GM12878 (cell line): ENCODE measurements around the gene LILRB1. TPM values are rescaled to one million over a fixed set of nuclear protein-coding genes. Genes with fewer than 3 reads are reported as not detected.

Experiments
- ATAC-seq: fragments of 200-7000 bp; cut with Tn5 transposase; 3 replicates; pipeline ENCODE4 v1.9.1; 2020; ENCODE audit warnings: mild to moderate bottlenecking, moderate library complexity
- BruUV-seq: library from RNA; stranded (reverse); fragments of 400-500 nt; replicated peaks from 2 replicates; lab custom pipeline; 2021; lab: Mats Ljungman, UMichigan
- CTCF ChIA-PET: fragments of 300-600 bp; sonication (Branson Sonifier 250); formaldehyde crosslinking; extraction: SDS; loops from one replicate; lab custom pipeline; 2021; ENCODE audit warnings: inconsistent platforms; lab: Yijun Ruan, JAX
- POLR2A ChIA-PET: fragments of 350-600 bp; formaldehyde crosslinking; extraction: SDS; loops from one replicate; lab custom pipeline; 2021; ENCODE audit warnings: inconsistent platforms; lab: Charles Lee
- RAD21 ChIA-PET: fragments of 300-600 bp; sonication (Branson Sonifier 250); formaldehyde crosslinking; loops from one replicate; lab custom pipeline; 2023; ENCODE audit warnings: antibody characterized with exemption; ENCODE audit not compliant: unreplicated experiment; lab: Charles Lee
- SMC1A ChIA-PET: fragments of 300-600 bp; sonication (Branson Sonifier 250); formaldehyde crosslinking; loops from one replicate; lab custom pipeline; 2023; ENCODE audit not compliant: unreplicated experiment, uncharacterized antibody; lab: Charles Lee
- DNase-seq: peaks from one replicate; pipeline ENCODE4 v3.0.0-alpha.2; 2011; ENCODE audit warnings: low read depth, low spot score
- FAIRE-seq: peaks from 3 replicates; lab custom pipeline; 2011; peaks lifted over from hg19 to GRCh38; lab: Jason Lieb, UNC
- H2AFZ ChIP-seq: 2 replicates; pipeline ENCODE4 v1.6.0; 2011; ENCODE audit warnings: low read depth, low read length, control low read depth; ENCODE audit not compliant: control insufficient read depth
- H3K27ac ChIP-seq: 2 replicates; pipeline ENCODE4 v1.5.1; 2011; ENCODE audit warnings: control low read depth; ENCODE audit not compliant: control insufficient read depth, insufficient read depth
- H3K27me3 ChIP-seq, 2 experiments: replicated peaks in 1 of 2; 2 replicates each; pipeline versions ENCODE4 v1.6.0 to v1.6.1; 2011; ENCODE audit warnings: low read length in 1 of 2; ENCODE audit not compliant: control insufficient read depth in 2 of 2, insufficient read depth in 2 of 2
- H3K36me3 ChIP-seq, 2 experiments: 2 replicates each; pipeline ENCODE4 v1.5.1; 2011; ENCODE audit warnings: low read length in 1 of 2; ENCODE audit not compliant: control insufficient read depth in 2 of 2, insufficient read depth in 2 of 2
- H3K4me1 ChIP-seq: 2 replicates; pipeline ENCODE4 v1.6.1; 2011; ENCODE audit warnings: mild to moderate bottlenecking, low read length, moderate library complexity, mixed read lengths; ENCODE audit not compliant: control insufficient read depth, insufficient read depth
- H3K4me2 ChIP-seq: 2 replicates; pipeline ENCODE4 v1.6.0; 2011; ENCODE audit warnings: control low read depth; ENCODE audit not compliant: control insufficient read depth, insufficient read depth
- H3K4me3 ChIP-seq: fragments of 200-600 bp; sonication (generic); 2 replicates; pipeline ENCODE4 v1.5.1; 2016
- H3K79me2 ChIP-seq: 2 replicates; pipeline ENCODE4 v1.6.0; 2011; ENCODE audit warnings: low read length; ENCODE audit not compliant: control insufficient read depth, insufficient read depth
- H3K9ac ChIP-seq: 2 replicates; pipeline ENCODE4 v1.8.0; 2011; ENCODE audit warnings: low read length, control low read depth, mixed read lengths; ENCODE audit not compliant: control insufficient read depth, insufficient read depth
- H3K9me3 ChIP-seq: replicated peaks from 3 replicates; pipeline ENCODE4 v1.5.1; 2011; ENCODE audit warnings: mild to moderate bottlenecking, low read length; ENCODE audit not compliant: control insufficient read depth, insufficient read depth
- H4K20me1 ChIP-seq: 2 replicates; pipeline ENCODE4 v1.6.0; 2011; ENCODE audit not compliant: control insufficient read depth, insufficient read depth
- CBFB ChIP-seq: IDR thresholded peaks from 2 replicates; pipeline ENCODE4 v1.6.1; 2016; ENCODE audit warnings: antibody characterized with exemption, low read depth
- CREM ChIP-seq: IDR thresholded peaks from 2 replicates; pipeline ENCODE4 v1.6.1; 2014; ENCODE audit warnings: antibody characterized with exemption, low read depth
- EED ChIP-seq: sonication (generic); IDR thresholded peaks from 2 replicates; pipeline ENCODE4 v1.6.1; 2016; ENCODE audit warnings: antibody characterized with exemption, low read depth
- EGR1 ChIP-seq, 2 experiments: IDR thresholded peaks; 1 replicate in 1 of 2; 2 replicates in 1 of 2; pipeline ENCODE4 v1.6.1; 2011 to 2012; ENCODE audit warnings: low read depth in 2 of 2, low read length in 2 of 2, borderline replicate concordance in 1 of 2, mild to moderate bottlenecking in 1 of 2, moderate library complexity in 1 of 2
- GABPA ChIP-seq: IDR thresholded peaks from 2 replicates; pipeline ENCODE4 v1.6.1; 2014; ENCODE audit warnings: antibody characterized with exemption, low read depth, mild to moderate bottlenecking, inconsistent platforms
- HSF1 ChIP-seq: fragments of 150-350 bp; IDR thresholded peaks from 2 replicates; pipeline ENCODE4 v1.6.1; 2014; ENCODE audit warnings: mild to moderate bottlenecking, low read depth, low read length
- IKZF1 ChIP-seq: fragments of 450-650 bp; conservative IDR thresholded peaks from 2 replicates; pipeline ENCODE4 v1.6.1; 2017; ENCODE audit warnings: antibody characterized with exemption, mild to moderate bottlenecking
- IKZF2 ChIP-seq, 2 experiments: fragments of 450-650 bp; IDR thresholded peaks; 2 replicates each; pipeline ENCODE4 v1.6.1; 2017; ENCODE audit warnings: mild to moderate bottlenecking in 2 of 2, moderate library complexity in 2 of 2
- IRF4 ChIP-seq: IDR thresholded peaks from 2 replicates; pipeline ENCODE4 v1.6.1; 2011; ENCODE audit warnings: low read depth, low read length
- KLF5 ChIP-seq: fragments of 450-650 bp; IDR thresholded peaks from 2 replicates; pipeline ENCODE4 v1.6.1; 2014; ENCODE audit warnings: mild to moderate bottlenecking; ENCODE audit not compliant: partially characterized antibody
- MEF2A ChIP-seq: IDR thresholded peaks from 2 replicates; pipeline ENCODE4 v1.6.1; 2011; ENCODE audit warnings: low read depth, mild to moderate bottlenecking, low read length, moderate library complexity; ENCODE audit not compliant: insufficient read depth
- NR2C1 ChIP-seq: fragments of 450-650 bp; IDR thresholded peaks from 2 replicates; pipeline ENCODE4 v1.6.1; 2017; ENCODE audit warnings: antibody characterized with exemption, mild to moderate bottlenecking, moderate library complexity
- NR2F1 ChIP-seq: fragments of 450-650 bp; conservative IDR thresholded peaks from 2 replicates; pipeline ENCODE4 v1.6.1; 2017; ENCODE audit warnings: mild to moderate bottlenecking
- PKNOX1 ChIP-seq: fragments of 450-650 bp; IDR thresholded peaks from 2 replicates; pipeline ENCODE4 v1.6.1; 2016; ENCODE audit warnings: mild to moderate bottlenecking
- POLR2A ChIP-seq: IDR thresholded peaks from 2 replicates; pipeline ENCODE4 v1.6.1; 2011; ENCODE audit warnings: low read depth, mild to moderate bottlenecking, low read length
- POLR2AphosphoS5 ChIP-seq: IDR thresholded peaks from 2 replicates; pipeline ENCODE4 v1.6.1; 2011; ENCODE audit warnings: mild to moderate bottlenecking, low read length, inconsistent platforms
- POU2F2 ChIP-seq: IDR thresholded peaks from 3 replicates; pipeline ENCODE4 v1.6.1; 2011; ENCODE audit warnings: low read depth, mild to moderate bottlenecking, low read length, borderline replicate concordance
- RFX5 ChIP-seq: IDR thresholded peaks from 2 replicates; pipeline ENCODE4 v1.6.1; 2011; ENCODE audit warnings: low read depth, low read length, improper control_type of control experiment
- RUNX3 ChIP-seq: IDR thresholded peaks from 2 replicates; pipeline ENCODE4 v1.6.1; 2012; ENCODE audit warnings: low read length, inconsistent platforms
- SIN3A ChIP-seq: IDR thresholded peaks from 2 replicates; pipeline ENCODE4 v1.6.1; 2012; ENCODE audit warnings: low read depth, low read length, improper control_type of control experiment
- SIX5 ChIP-seq: IDR thresholded peaks from 2 replicates; pipeline ENCODE4 v1.6.1; 2011; ENCODE audit warnings: mild to moderate bottlenecking, low read depth, low read length, moderate library complexity; ENCODE audit not compliant: severe bottlenecking
- SREBF1 ChIP-seq: IDR thresholded peaks from 2 replicates; pipeline ENCODE4 v1.6.1; 2012; ENCODE audit warnings: mild to moderate bottlenecking, low read length
- STAT3 ChIP-seq: IDR thresholded peaks from 2 replicates; pipeline ENCODE4 v1.6.1; 2011; ENCODE audit warnings: low read depth, low read length, improper control_type of control experiment
- WGBS: methylation state at CpG from one replicate; pipeline ENCODE4 v1.1.6; 2016; ENCODE audit warnings: low lambda C conversion rate; ENCODE audit not compliant: insufficient replicate concordance, insufficient coverage; ENCODE audit errors: missing lambda C conversion rate; 5-methylcytosine and 5-hydroxymethylcytosine counted together
- in situ Hi-C: fragments of 300-500 bp; cut with MboI; formaldehyde crosslinking; loops from 9 replicates; pipeline ENCODE4 v1.14.3; 2018; ENCODE audit warnings: mixed read lengths
- intact Hi-C: fragments of 100-400 bp; cut with micrococcal nuclease; formaldehyde crosslinking; loops from one replicate; pipeline ENCODE4 v1.14.2; 2022; ENCODE audit not compliant: unreplicated experiment
- polyA plus RNA-seq, 11 experiments: library from polyadenylated mRNA; depleted of rRNA in 4 of 11; unstranded in 6 of 11; stranded (reverse) in 5 of 11; fragments of >200 nt; fragmentation: Nextera tagmentation in 4 of 11; fragmentation: Illumina TruSeq in 1 of 11; extraction: Ambion mirVana in 4 of 11; extraction: Trizol in 1 of 11; gene quantifications; 1 replicate in 1 of 11; 2 replicates in 10 of 11; pipeline versions ENCODE4 v1.2.1 to v1.2.3, GENCODE V29; 2011 to 2016; ENCODE audit warnings: inconsistent platforms in 2 of 11, missing spikeins in 2 of 11, low read depth in 1 of 11
- total RNA-seq, 4 experiments: library from RNA; depleted of rRNA in 3 of 4; stranded (reverse); fragments of >200 nt in 3 of 4; fragmentation: Illumina TruSeq in 1 of 4; extraction: Trizol in 1 of 4; gene quantifications; 2 replicates each; pipeline versions ENCODE4 v1.2.1 to v1.2.3, GENCODE V29; 2013 to 2021

Gene LILRB1
- total and polyA plus RNA-seq, 10 of the 15 experiments (the other 5 are each of a cell fraction or from before 2014, with no cell fraction given): 4.9 to 92.2 (median 50.1) TPM

DNA sequence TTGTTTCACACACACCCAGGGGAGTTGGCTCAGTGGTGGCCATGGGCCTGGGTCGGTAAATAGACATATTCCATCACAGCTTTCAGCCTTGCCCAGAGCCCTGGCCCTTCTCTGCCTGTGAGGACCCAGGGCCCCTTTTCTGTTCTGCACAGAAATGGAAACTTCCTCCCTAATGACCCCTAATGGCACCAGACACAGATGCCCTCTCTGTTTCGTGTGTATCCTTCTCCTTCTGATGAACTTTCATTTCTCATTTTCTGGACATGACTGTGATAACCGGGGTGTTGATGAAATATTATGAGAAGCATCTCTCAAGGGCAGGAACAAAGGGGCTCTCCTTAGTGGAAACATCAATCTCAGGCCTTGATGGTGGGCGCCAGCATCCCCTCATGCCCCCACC is 24.1 kb upstream of the LILRB1 start (continued):
- TF ChIP-seq NR2C1: no peak
- no peak for TF ChIP-seq POU2F2
- TF ChIP-seq KLF5: no peak
- TF ChIP-seq IKZF1: peak; percentile 10; the same call in 1 of the 2 replicates
- no peak for TF ChIP-seq RFX5
- no peak for TF ChIP-seq POLR2A
- no peak for TF ChIP-seq SREBF1
- no peak for TF ChIP-seq CBFB
- no peak for TF ChIP-seq GABPA
- no peak for TF ChIP-seq IKZF2 (IDR thresholded peaks at IDR 0.05)
- TF ChIP-seq SIX5: no peak
- no peak for TF ChIP-seq STAT3
- TF ChIP-seq CREM: no peak
- TF ChIP-seq NR2F1: peak; percentile 65

GRCh38 chr19:54606891-54607784 is 23.1 kb upstream of the LILRB1 start:
- FAIRE-seq: peak; percentile 98
- Histone ChIP-seq H3K9me3 (peaks cover 15% of the 10 kb centered on the region), H4K20me1 (no peaks in the 10 kb centered on the region), H3K4me2 (peak overlapping the region; percentile 92), H3K36me3 (no peaks in the 10 kb centered on the region), H3K9ac (peak overlapping the region; percentile 59), H3K4me3 (peak overlapping the region; percentile 9; the same call in 1 of the 2 replicates), H3K27me3 (no peaks in the 10 kb centered on the region), H3K79me2 (no peaks in the 10 kb centered on the region; the same call in 1 of the 2 replicates), H3K27ac (peak overlapping the region; percentile 84), H3K4me1 (peaks cover 32% of the 10 kb centered on the region), H2AFZ (peak overlapping the region; percentile 55)
- in situ Hi-C loops (no loop called here), intact Hi-C loops (loop anchor here (5.0 kb wide), 1 partner anchor 40 kb away; no protein-coding TSS in a partner anchor)
- ATAC-seq: peak; percentile 88
- ChIA-PET POLR2A (interaction anchor here (0.8 to 3.4 kb wide), 2 partner anchors 10 to 13 kb away, joined by 3 to 14 read pairs; no protein-coding TSS in a partner anchor), SMC1A (interaction anchor here (0.7 to 4.2 kb wide), 2 partner anchors 9 to 12 kb away, joined by 3 to 20 read pairs; no protein-coding TSS in a partner anchor), RAD21 (interaction anchor here (0.8 to 1.4 kb wide), 2 partner anchors 9 to 11 kb away, joined by 3 to 5 read pairs; no protein-coding TSS in a partner anchor), CTCF (interaction anchor here (0.6 to 2.0 kb wide), 3 partner anchors 9 to 46 kb away, joined by 3 to 5 read pairs (median 4); no protein-coding TSS in a partner anchor)
- peak; percentile 66 for DNase-seq
- BruUV-seq: no TSS peak
- 7% methylated on average over 16 of the region's 16 CpGs for WGBS
- TF ChIP-seq EED: peak; percentile 59; the same call in 1 of the 2 replicates
- no peak for TF ChIP-seq POLR2AphosphoS5
- TF ChIP-seq IRF4: 0 out of 2 replicates have a peak, but pooled peaks have one; percentile 15
- TF ChIP-seq MEF2A: no peak
- peak; percentile 42; the same call in 1 of the 2 replicates for TF ChIP-seq RUNX3
- TF ChIP-seq HSF1: no peak
- TF ChIP-seq IKZF1: peak; percentile 40
- peak; percentile 64 to 70; a peak in 2 of 4 replicates for TF ChIP-seq IKZF2 (IDR thresholded peaks at IDR 0.05)
- no peak for TF ChIP-seq PKNOX1
- TF ChIP-seq SIN3A: no peak
- TF ChIP-seq EGR1 (IDR thresholded peaks at IDR 0.05; ENCODE audit: borderline replicate concordance in 1 of 2, low read depth in 2 of 2, low read length in 2 of 2): peak in 1 of 2 experiments; percentile 67; a peak in 2 of 3 replicates
